BJ (cell line): ENCODE measurements around the gene HAUS2. TPM values are rescaled to one million over a fixed set of nuclear protein-coding genes. Genes with fewer than 3 reads are reported as not detected.

Experiments
- CTCF ChIA-PET: fragments of 350-600 bp; formaldehyde crosslinking; extraction: SDS; loops from one replicate; lab custom pipeline; 2021; ENCODE audit warnings: antibody characterized with exemption, inconsistent platforms; lab: Yijun Ruan, JAX
- POLR2A ChIA-PET: fragments of 300-600 bp; sonication (Branson Sonifier 250); formaldehyde crosslinking; extraction: SDS; loops from one replicate; lab custom pipeline; 2021; ENCODE audit warnings: antibody characterized with exemption; lab: Charles Lee
- DNase-seq: peaks from one replicate; pipeline ENCODE4 v3.0.0-alpha.2; 2011; ENCODE audit warnings: low read depth
- H3K27me3 ChIP-seq: 2 replicates; pipeline ENCODE4 v1.6.0; 2011; ENCODE audit warnings: low read length; ENCODE audit not compliant: control insufficient read depth, insufficient read depth
- H3K36me3 ChIP-seq: 2 replicates; pipeline ENCODE4 v1.5.1; 2011; ENCODE audit warnings: low read length; ENCODE audit not compliant: control insufficient read depth, insufficient read depth
- H3K4me3 ChIP-seq: 2 replicates; pipeline ENCODE4 v1.5.1; 2011; ENCODE audit warnings: low read depth, mild to moderate bottlenecking, control low read depth, low read length
- polyA minus RNA-seq: library from RNA; depleted of rRNA, polyadenylated mRNA; stranded (reverse); fragments of >200 nt; gene quantifications from 2 replicates; pipeline ENCODE4 v1.2.3, GENCODE V29; 2011; rRNA and poly(A)+ RNA removed
- polyA plus RNA-seq: library from polyadenylated mRNA; depleted of rRNA; stranded (reverse); fragments of >200 nt; gene quantifications from 2 replicates; pipeline ENCODE4 v1.2.3, GENCODE V29; 2011; rRNA removed
- TF ChIP-seq, protein P1 (sequence below): IDR thresholded peaks from 2 replicates; pipeline ENCODE4 v1.5.1; 2011; ENCODE audit warnings: low read depth, mild to moderate bottlenecking, control low read depth, inconsistent platforms, low read length, moderate library complexity; ENCODE audit not compliant: insufficient read depth

The HAUS2 gene
- polyA plus RNA-seq (14.1 and 21.1 TPM in 2 replicates), polyA minus RNA-seq (4.7 and 5.5 TPM in 2 replicates)

DNA sequence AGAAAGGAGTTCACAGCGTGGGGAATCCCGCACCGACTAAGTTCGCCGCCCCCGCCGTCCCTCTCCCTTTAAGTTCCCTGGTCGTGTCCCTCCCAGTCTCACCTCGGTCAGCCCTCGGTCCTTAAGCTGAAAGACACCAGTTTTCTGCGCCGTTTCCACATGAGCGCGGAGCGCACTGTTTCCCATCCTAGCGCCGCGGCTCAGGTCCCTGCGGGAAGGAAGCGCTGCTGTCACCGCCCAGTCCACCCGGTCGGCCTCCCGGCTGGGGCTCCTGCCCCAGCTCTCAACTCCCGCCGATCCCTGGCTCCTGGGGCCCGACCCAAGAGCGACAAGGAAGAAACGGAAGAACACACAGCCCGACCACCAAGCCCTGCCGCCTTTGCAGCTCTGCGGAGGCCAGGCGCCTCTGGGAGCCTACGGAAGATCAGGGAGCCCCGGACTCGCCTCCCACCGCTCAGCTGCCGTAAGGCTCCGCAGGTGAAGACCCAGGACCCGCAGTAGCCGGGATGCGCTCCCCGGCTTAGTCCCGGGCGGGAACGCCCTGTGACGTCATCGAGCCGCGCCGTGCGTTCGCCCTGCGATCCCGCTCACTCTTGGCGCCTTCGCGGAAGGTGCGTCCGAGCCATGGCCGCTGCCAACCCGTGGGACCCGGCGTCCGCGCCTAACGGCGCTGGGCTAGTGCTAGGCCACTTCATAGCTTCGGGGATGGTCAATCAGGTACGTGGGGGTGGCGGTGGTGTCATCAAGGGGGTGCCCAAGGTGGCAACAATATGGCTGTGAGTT, at the start of gene HAUS2, which contains the start of gene LRRC57:
Gene HAUS2, plus strand, starts transcription at position 590 of the 783 bp plus-strand sequence. Its CDS starts 35 bp downstream, at position 625.
Gene LRRC57, minus strand, starts transcription at position 545 of the 783 bp plus-strand sequence. Its CDS starts 359 bp downstream, at position 186.
- DNase-seq = peak; percentile 16
- ChIA-PET POLR2A (no interaction called here), CTCF (interaction anchor here (0.8 to 1.6 kb wide), 3 partner anchors 98 to 103 kb away, joined by 3 to 5 read pairs (median 4); no protein-coding TSS in a partner anchor)
- TF ChIP-seq, protein P1, sequence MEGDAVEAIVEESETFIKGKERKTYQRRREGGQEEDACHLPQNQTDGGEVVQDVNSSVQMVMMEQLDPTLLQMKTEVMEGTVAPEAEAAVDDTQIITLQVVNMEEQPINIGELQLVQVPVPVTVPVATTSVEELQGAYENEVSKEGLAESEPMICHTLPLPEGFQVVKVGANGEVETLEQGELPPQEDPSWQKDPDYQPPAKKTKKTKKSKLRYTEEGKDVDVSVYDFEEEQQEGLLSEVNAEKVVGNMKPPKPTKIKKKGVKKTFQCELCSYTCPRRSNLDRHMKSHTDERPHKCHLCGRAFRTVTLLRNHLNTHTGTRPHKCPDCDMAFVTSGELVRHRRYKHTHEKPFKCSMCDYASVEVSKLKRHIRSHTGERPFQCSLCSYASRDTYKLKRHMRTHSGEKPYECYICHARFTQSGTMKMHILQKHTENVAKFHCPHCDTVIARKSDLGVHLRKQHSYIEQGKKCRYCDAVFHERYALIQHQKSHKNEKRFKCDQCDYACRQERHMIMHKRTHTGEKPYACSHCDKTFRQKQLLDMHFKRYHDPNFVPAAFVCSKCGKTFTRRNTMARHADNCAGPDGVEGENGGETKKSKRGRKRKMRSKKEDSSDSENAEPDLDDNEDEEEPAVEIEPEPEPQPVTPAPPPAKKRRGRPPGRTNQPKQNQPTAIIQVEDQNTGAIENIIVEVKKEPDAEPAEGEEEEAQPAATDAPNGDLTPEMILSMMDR = no peak
- peaks cover 6% of the 10 kb centered on the region for H3K36me3 ChIP-seq
- H3K27me3 ChIP-seq = no peaks in the 10 kb centered on the region
- peak within 1 kb of the TSS; percentile 81 for H3K4me3 ChIP-seq

DNA sequence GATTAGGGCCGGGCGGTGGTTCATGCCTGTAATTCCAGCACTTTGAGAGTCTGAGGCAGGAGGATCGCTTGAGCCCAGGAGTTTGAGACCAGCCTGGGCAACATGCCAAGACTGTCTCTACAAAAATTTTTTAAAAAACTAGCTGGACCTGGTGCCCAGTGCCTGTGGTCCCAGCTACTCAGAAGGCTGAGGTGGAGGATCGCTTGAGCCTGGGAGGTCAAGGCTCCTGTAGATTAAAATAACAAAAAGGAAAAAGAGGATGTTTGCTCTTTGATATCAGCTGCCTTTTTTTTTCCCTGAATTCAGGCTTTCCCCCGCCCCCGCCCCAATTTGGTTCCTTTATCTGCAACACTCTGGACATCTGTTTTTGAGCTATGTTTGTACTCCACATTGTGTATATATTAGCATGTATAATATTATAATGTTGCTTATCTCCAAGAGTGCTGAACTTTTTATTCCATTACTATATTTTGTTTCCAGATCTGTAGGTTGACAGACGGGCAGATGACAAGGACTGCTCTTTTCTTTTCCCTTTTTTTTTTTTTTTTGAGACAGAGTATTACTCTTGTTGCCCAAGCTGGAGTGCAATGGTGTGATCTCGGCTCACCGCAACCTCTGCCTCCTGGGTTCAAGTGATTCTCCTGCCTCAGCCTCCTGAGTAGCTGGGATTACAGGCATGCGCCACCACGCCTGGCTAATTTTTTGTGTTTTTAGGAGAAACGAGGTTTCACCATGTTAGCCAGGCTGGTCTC, 48.6 kb upstream of the HAUS2 start:
- POLR2A ChIA-PET = no interaction called here
- H3K36me3 ChIP-seq = no peaks in the 10 kb centered on the region

DNA sequence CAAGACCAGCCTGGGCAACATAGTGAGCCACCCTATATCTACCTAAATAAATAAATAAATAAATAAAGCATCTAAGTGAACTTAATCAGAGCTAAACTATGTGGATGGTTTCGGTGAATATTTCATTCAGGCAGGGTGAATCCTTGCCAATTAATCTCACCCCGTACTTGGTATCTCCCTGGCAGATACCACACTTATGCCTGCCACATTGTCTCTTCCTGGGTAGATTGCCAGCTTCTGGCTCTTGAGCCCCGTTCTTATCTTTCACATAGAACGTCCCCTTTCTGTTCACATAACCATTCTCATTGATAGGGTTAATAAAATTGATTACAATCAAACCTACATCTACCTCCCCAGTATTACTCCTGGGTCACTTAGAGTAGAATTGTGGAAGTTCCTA, 46.2 kb upstream of the HAUS2 start:
- Histone ChIP-seq H3K27me3 (no peaks in the 10 kb centered on the region), H3K4me3 (no peak overlapping the region), H3K36me3 (no peaks in the 10 kb centered on the region)
- TF ChIP-seq, protein P1 = no peak
- ChIA-PET CTCF (no interaction called here), POLR2A (no interaction called here)
- no peak for DNase-seq

More for the DNA sequence above, 48.6 kb upstream of the HAUS2 start:
- CTCF ChIA-PET = interaction anchor here (0.6 kb wide), 1 partner anchor 1596 kb away, joined by 3 read pairs; no protein-coding TSS in a partner anchor
- Histone ChIP-seq H3K27me3 (no peaks in the 10 kb centered on the region), H3K4me3 (no peak overlapping the region)
- TF ChIP-seq, protein P1 = no peak
- no peak for DNase-seq

DNA sequence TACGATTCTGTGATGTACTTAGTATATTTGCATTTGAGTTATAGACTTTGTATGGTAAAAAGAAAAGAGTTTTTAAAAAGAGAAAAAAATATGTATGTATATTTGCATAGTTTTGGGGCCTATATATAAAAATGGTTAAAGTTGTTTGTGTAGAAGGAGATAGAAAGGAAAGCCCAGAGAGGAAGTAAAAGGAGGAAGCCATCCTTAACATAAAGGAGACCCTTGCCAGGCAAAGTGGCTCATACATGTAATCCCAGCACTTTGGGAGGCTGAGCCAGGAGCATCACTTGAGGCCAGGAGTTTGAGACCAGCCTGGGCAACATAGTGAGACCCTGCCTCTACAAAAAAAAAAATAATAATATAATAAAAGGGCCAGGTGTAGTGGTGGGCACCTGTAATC, 44.8 kb upstream of the HAUS2 start:
- POLR2A ChIA-PET = no interaction called here
- Histone ChIP-seq H3K36me3 (no peaks in the 10 kb centered on the region), H3K4me3 (no peak overlapping the region), H3K27me3 (no peaks in the 10 kb centered on the region)
- TF ChIP-seq, protein P1 = no peak
- CTCF ChIA-PET = no interaction called here
- DNase-seq = no peak

DNA sequence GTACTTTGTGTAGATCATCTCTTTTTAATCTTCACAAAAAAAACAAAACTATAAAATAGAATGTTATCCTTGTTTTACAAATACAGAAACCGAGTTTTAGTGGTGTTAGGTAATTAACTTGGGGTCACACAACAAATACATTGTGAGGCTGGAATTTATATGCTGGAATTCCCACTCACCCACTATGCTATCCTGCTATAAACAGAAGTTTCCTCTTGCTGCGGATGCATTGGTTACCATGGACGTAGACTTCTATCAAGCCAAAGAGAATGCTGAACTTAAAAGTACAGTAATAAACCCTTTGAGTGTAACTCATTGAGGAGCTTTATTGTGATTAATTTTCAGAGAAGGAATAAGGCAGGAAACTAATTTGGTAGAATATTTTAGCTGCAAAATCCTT, 44.0 kb upstream of the HAUS2 start:
- Histone ChIP-seq H3K27me3 (no peaks in the 10 kb centered on the region), H3K4me3 (no peak overlapping the region), H3K36me3 (no peaks in the 10 kb centered on the region)
- CTCF ChIA-PET = interaction anchor here (0.6 kb wide), 1 partner anchor 528 kb away, joined by 3 read pairs; no protein-coding TSS in a partner anchor
- POLR2A ChIA-PET = interaction anchor here (0.6 kb wide), 1 partner anchor 742 kb away, joined by 3 read pairs; no protein-coding TSS in a partner anchor
- no peak for DNase-seq
- TF ChIP-seq, protein P1 = no peak
